Medulla oblongata (tissue), 1 donor: ENCODE data around the gene STK33.

ENCODE experiments used
- DNase-seq: peaks from one replicate; pipeline ENCODE4 v3.0.0-alpha.2; 2015; ENCODE audit errors: extremely low spot score

The STK33 gene

GRCh38 chr11:8356216-8356615, 237.8 kb downstream of the STK33 start:
- DNase-seq = no peak

GRCh38 chr11:8355416-8355742, 238.6 kb downstream of the STK33 start:
- no peak for DNase-seq

GRCh38 chr11:8354622-8355415, 239.2 kb downstream of the STK33 start:
- peak; percentile 50 for DNase-seq

GRCh38 chr11:8352876-8353505, 241.0 kb downstream of the STK33 start:
- no peak for DNase-seq

- DNase-seq = no peak
Observed at GRCh38 chr11:8352103-8352875, 241.7 kb downstream of the STK33 start.

- no peak for DNase-seq
Observed at GRCh38 chr11:8351223-8351622, 242.8 kb downstream of the STK33 start.

GRCh38 chr11:8347978-8348377, 246.1 kb downstream of the STK33 start:
- no peak for DNase-seq

- no peak for DNase-seq
Observed at GRCh38 chr11:8346157-8346755, 247.8 kb downstream of the STK33 start.

GRCh38 chr11:8345179-8345578, 248.8 kb downstream of the STK33 start:
- DNase-seq = no peak

- no peak for DNase-seq
Observed at GRCh38 chr11:8344346-8344745, 249.7 kb downstream of the STK33 start.

GRCh38 chr11:8342821-8343681, 251.0 kb downstream of the STK33 start:
- no peak for DNase-seq

- DNase-seq = no peak
Observed at GRCh38 chr11:8341996-8342395, 252.0 kb downstream of the STK33 start.
